Prostate gland (tissue), 2 donors: ENCODE results near the gene DDX5. TPM values are rescaled to one million over a fixed set of nuclear protein-coding genes. Genes with fewer than 3 reads are reported as not detected.

Experiments used
- DNase-seq: peaks from one replicate; pipeline ENCODE4 v3.0.0-alpha.2; 2019; ENCODE audit warnings: low spot score
- H3K27ac ChIP-seq, 2 donors: fragments of 200-600 bp; sonication (generic); 2 replicates each; pipeline ENCODE4 v1.5.1; 2017 to 2019
- H3K27me3 ChIP-seq: fragments of 200-600 bp; sonication (generic); replicated peaks from 2 replicates; pipeline ENCODE4 v1.5.1; 2019; ENCODE audit not compliant: insufficient read depth
- H3K36me3 ChIP-seq, 2 donors: fragments of 200-600 bp; sonication (generic); 1 replicate in 1 of 2; 2 replicates in 1 of 2; pipeline versions ENCODE4 v1.5.1 to v1.8.1; 2017 to 2019
- H3K4me1 ChIP-seq: fragments of 200-600 bp; sonication (generic); replicated peaks from 2 replicates; pipeline ENCODE4 v1.5.1; 2019
- H3K4me3 ChIP-seq, 2 donors: fragments of 200-600 bp; sonication (generic); 2 replicates each; pipeline ENCODE4 v1.5.1; 2017 to 2019
- H3K9me3 ChIP-seq: fragments of 200-600 bp; sonication (generic); 2 replicates; pipeline ENCODE4 v1.5.1; 2017
- CTCF ChIP-seq, 4 experiments: fragments of 200-600 bp in 2 of 4; fragments of 450-650 bp in 2 of 4; sonication (generic) in 2 of 4; IDR thresholded peaks; 1 replicate in 3 of 4; 2 replicates in 1 of 4; pipeline ENCODE4 v1.5.1; 2016 to 2019; ENCODE audit warnings: antibody characterized with exemption in 4 of 4, mild to moderate bottlenecking in 2 of 4, moderate library complexity in 2 of 4
- POLR2A ChIP-seq: fragments of 450-650 bp; IDR thresholded peaks from one replicate; pipeline ENCODE4 v1.6.1; 2016; ENCODE audit warnings: antibody characterized with exemption, mild to moderate bottlenecking
- POLR2AphosphoS5 ChIP-seq: sonication (generic); formaldehyde crosslinking; IDR thresholded peaks from one replicate; pipeline ENCODE4 v1.6.1; 2017; ENCODE audit warnings: antibody characterized with exemption
- WGBS: methylation state at CpG from one replicate; pipeline ENCODE4 v1.1.5; 2018; 5-methylcytosine and 5-hydroxymethylcytosine counted together
- intact Hi-C: fragments of 100-400 bp; cut with DNase I; formaldehyde crosslinking; loops from one replicate; pipeline ENCODE4 v1.14.2; 2022
- total RNA-seq, 2 donors: library from RNA; depleted of rRNA; stranded (reverse); fragments of >200 nt; gene quantifications; one replicate each; pipeline ENCODE4 v1.1.0, GENCODE V29; 2016

DDX5 gene
- total RNA-seq, 2 donors from 2014 or later, result 1,009 to 1,102 TPM

- TF ChIP-seq POLR2A, result no peak
- no peak for TF ChIP-seq CTCF (IDR thresholded peaks at IDR 0.05)
- no peak for TF ChIP-seq POLR2AphosphoS5
- Histone ChIP-seq H3K9me3 (no peaks in the 10 kb centered on the region), H3K27me3 (no peaks in the 10 kb centered on the region), H3K4me3 (no peak overlapping the region), H3K4me1 (peaks cover 17% of the 10 kb centered on the region), H3K27ac (no peak overlapping the region), H3K36me3 (peaks cover 23 to 27% of the 10 kb centered on the region in 2 donors)
- intact Hi-C loops, result loop anchor here (5.0 to 10.0 kb wide), 2 partner anchors 162 to 176 kb away; partner anchors contain the start of gene SMURF2
- no peak for DNase-seq
- 88% methylated on average over 8 of the region's 8 CpGs for WGBS
Observed at GRCh38 chr17:64500487-64500859, 5.6 kb downstream of the DDX5 start.

DNA sequence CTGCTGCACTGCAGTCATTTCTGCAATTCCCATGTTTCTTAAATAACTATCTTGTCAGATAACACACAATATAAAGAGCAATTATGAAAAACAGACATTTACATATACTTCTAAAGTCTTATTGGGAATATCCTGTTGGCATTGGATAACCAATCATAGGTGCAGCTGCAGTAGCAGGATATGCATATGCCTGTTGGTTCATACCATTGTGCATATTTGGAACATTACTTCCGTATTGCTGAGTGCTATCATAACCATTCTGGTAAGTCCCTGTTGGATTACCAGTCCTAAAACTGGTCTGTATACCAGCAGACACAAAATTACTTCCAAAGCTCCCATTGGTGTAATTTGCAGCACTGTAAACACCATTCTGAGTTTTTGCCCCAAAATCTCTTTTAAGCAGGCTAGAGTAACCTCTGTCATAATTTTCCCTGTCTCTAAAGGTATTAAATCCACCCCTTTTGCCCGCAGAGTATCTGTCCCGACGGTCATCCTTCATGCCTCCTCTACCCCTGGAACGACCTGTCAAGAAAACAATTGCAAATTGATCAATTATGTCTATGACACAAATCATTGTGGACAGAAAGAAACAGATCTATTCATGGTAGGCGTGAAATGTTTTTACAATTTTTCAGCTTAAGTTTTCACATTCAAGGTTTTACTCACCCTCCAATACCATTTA lies 6.1 kb downstream of the DDX5 start:
- peaks cover 23 to 27% of the 10 kb centered on the region in 2 donors for H3K36me3 ChIP-seq
- 83% methylated on average over 6 of the region's 6 CpGs for WGBS
- intact Hi-C loops, result loop anchor here (5.0 to 10.0 kb wide), 2 partner anchors 162 to 175 kb away; partner anchors contain the start of gene SMURF2
- no peak overlapping the region for H3K27ac ChIP-seq
- no peaks in the 10 kb centered on the region for H3K9me3 ChIP-seq
- no peak overlapping the region for H3K4me3 ChIP-seq
- TF ChIP-seq CTCF (IDR thresholded peaks at IDR 0.05), result no peak
- TF ChIP-seq POLR2AphosphoS5, result no peak
- no peak for TF ChIP-seq POLR2A
- peaks cover 17% of the 10 kb centered on the region for H3K4me1 ChIP-seq
- DNase-seq, result no peak
- H3K27me3 ChIP-seq, result no peaks in the 10 kb centered on the region

GRCh38 chr17:64498308-64499203 lies 7.5 kb downstream of the DDX5 start:
- no peak for DNase-seq
- H3K4me3 ChIP-seq, result no peak overlapping the region
- 54% methylated on average over 7 of the region's 7 CpGs for whole genome bisulfite sequencing
- H3K9me3 ChIP-seq, result no peaks in the 10 kb centered on the region
- TF ChIP-seq CTCF (IDR thresholded peaks at IDR 0.05), result no peak
- TF ChIP-seq POLR2AphosphoS5, result no peak
- TF ChIP-seq POLR2A, result no peak
- peaks cover 14% of the 10 kb centered on the region for H3K4me1 ChIP-seq
- no peak overlapping the region for H3K27ac ChIP-seq
- H3K36me3 ChIP-seq, result peaks cover 22 to 27% of the 10 kb centered on the region in 2 donors
- no peaks in the 10 kb centered on the region for H3K27me3 ChIP-seq
- intact Hi-C loops, result no loop called here

DNA sequence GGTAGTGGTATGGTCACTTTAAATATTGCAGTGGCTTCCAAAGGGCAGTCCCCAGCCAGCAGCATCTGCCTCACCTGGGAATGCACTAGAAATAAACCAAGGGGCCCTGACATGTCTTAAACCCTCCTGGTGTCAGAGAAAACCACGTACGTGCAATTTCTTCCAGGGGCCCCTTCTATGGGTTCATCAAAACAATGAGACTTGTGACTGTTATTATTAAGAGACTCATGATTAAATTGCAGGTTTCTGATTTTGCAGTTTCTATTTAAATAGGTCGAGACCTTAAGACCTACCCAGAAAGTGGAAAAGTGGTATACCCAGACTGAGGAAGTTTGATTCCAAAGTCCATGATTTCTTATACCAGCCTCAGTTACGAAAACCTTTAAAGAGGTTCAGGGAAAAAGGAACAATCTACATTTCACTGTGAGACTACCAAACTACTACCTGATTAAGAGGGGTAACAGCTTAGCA lies 8.5 kb downstream of the DDX5 start:
- DNase-seq, result no peak
- Histone ChIP-seq H3K36me3 (peaks cover 14 to 23% of the 10 kb centered on the region in 2 donors), H3K4me1 (peaks cover 14% of the 10 kb centered on the region), H3K9me3 (no peaks in the 10 kb centered on the region), H3K4me3 (peak overlapping the region; percentile 61 to 62), H3K27ac (peak overlapping the region; percentile 70 to 71), H3K27me3 (no peaks in the 10 kb centered on the region)
- intact Hi-C loops, result no loop called here
- TF ChIP-seq CTCF (IDR thresholded peaks at IDR 0.05), result no peak
- TF ChIP-seq POLR2A, result no peak
- TF ChIP-seq POLR2AphosphoS5, result no peak
- 43% methylated on average over 4 of the region's 4 CpGs for WGBS
